HCT116 (cell line): ENCODE data around the gene KERA. TPM values are rescaled to one million over a fixed set of nuclear protein-coding genes. Genes with fewer than 3 reads are reported as not detected.

Experiments used
- ATAC-seq: fragments of 200-7000 bp; cut with Tn5 transposase; 2 replicates; pipeline ENCODE4 v1.9.1; 2020; ENCODE audit warnings: mild to moderate bottlenecking, moderate library complexity
- Bru-seq: library from RNA; stranded (reverse); fragments of 400-500 nt; gene quantifications from one replicate; lab custom pipeline; 2021; lab: Mats Ljungman, UMichigan
- BruChase-seq, 2 experiments: library from RNA; stranded (reverse); fragments of 400-500 nt; gene quantifications; one replicate each; lab custom pipeline; 2021; lab: Mats Ljungman, UMichigan
- BruUV-seq: library from RNA; stranded (reverse); fragments of 400-500 nt; replicated peaks from 2 replicates; lab custom pipeline; 2021; lab: Mats Ljungman, UMichigan
- CTCF ChIA-PET: fragments of 300-600 bp; sonication (Branson Sonifier 250); formaldehyde crosslinking; loops from one replicate; lab custom pipeline; 2021; ENCODE audit warnings: antibody characterized with exemption; lab: Charles Lee
- POLR2A ChIA-PET: fragments of 300-600, 350-600 bp; sonication (Branson Sonifier 250); formaldehyde crosslinking; loops from one replicate; lab custom pipeline; 2021; ENCODE audit warnings: antibody characterized with exemption; lab: Charles Lee
- RAD21 ChIA-PET, 2 experiments: fragments of 300-600 bp; sonication (Branson Sonifier 250); formaldehyde crosslinking; loops; one replicate each; lab custom pipeline; 2023; ENCODE audit warnings: low total read pairs in 2 of 2; ENCODE audit not compliant: uncharacterized antibody in 2 of 2, unreplicated experiment in 2 of 2, low non-redundant PET in 1 of 2; lab: Charles Lee
- DNase-seq: peaks from one replicate; pipeline ENCODE4 v3.0.0-alpha.2; 2010; ENCODE audit warnings: low read depth, low spot score
- H2AFZ ChIP-seq: fragments of 200-600 bp; shearing (Covaris generic), sonication (generic); 2 replicates; pipeline ENCODE4 v1.6.1; 2017; ENCODE audit warnings: low read depth, mixed run types, mixed read lengths, antibody characterized with exemption, low read length; ENCODE audit not compliant: poor library complexity, severe bottlenecking
- H3K27ac ChIP-seq: 2 replicates; pipeline ENCODE4 v1.5.1; 2012; ENCODE audit warnings: low read depth, low read length
- H3K27me3 ChIP-seq: fragments of 200-600 bp; sonication (generic); 2 replicates; pipeline ENCODE4 v1.6.1; 2016; ENCODE audit warnings: mixed run types, low read length, mixed read lengths; ENCODE audit not compliant: insufficient read depth
- H3K36me3 ChIP-seq, 2 experiments: fragments of 200-500 bp in 1 of 2; fragments of 200-600 bp in 1 of 2; sonication (Bioruptor generic) in 1 of 2; sonication (generic) in 1 of 2; 2 replicates each; pipeline versions ENCODE4 v1.5.1 to v1.6.1; 2014 to 2016; ENCODE audit warnings: low read length in 2 of 2, inconsistent platforms in 1 of 2, mixed read lengths in 1 of 2, mixed run types in 1 of 2; ENCODE audit not compliant: insufficient read depth in 2 of 2, control insufficient read depth in 1 of 2
- H3K4me1 ChIP-seq, 2 experiments: fragments of 200-600 bp in 1 of 2; sonication (generic) in 1 of 2; 2 replicates each; pipeline versions ENCODE4 v1.5.1 to v1.6.1; 2012 to 2017; ENCODE audit warnings: low read length in 2 of 2, inconsistent platforms in 1 of 2, mild to moderate bottlenecking in 1 of 2, mixed read lengths in 1 of 2, mixed run types in 1 of 2, moderate library complexity in 1 of 2; ENCODE audit not compliant: insufficient read depth in 2 of 2, control insufficient read depth in 1 of 2
- H3K4me2 ChIP-seq: fragments of 200-600 bp; sonication (generic); 2 replicates; pipeline ENCODE4 v1.6.1; 2017; ENCODE audit warnings: mixed run types, low read length, mixed read lengths
- H3K4me3 ChIP-seq, 2 experiments: fragments of 200-600 bp in 1 of 2; sonication (generic) in 1 of 2; replicated peaks in 1 of 2; 2 replicates each; pipeline ENCODE4 v1.5.1; 2011 to 2016; ENCODE audit warnings: low read length in 2 of 2, control low read depth in 1 of 2, low read depth in 1 of 2, mild to moderate bottlenecking in 1 of 2, mixed read lengths in 1 of 2, mixed run types in 1 of 2
- H3K79me2 ChIP-seq: fragments of 200-600 bp; sonication (generic); 2 replicates; pipeline ENCODE4 v1.6.1; 2017; ENCODE audit warnings: mild to moderate bottlenecking, mixed run types, low read length, moderate library complexity, mixed read lengths; ENCODE audit not compliant: insufficient read depth
- H3K9ac ChIP-seq: fragments of 200-600 bp; sonication (generic); 2 replicates; pipeline ENCODE4 v1.6.1; 2016; ENCODE audit warnings: low read length, mixed read lengths
- H3K9me2 ChIP-seq: fragments of 200-600 bp; sonication (generic), shearing (Covaris generic); 2 replicates; pipeline ENCODE4 v1.6.1; 2017; ENCODE audit warnings: mixed run types, mild to moderate bottlenecking, moderate library complexity; ENCODE audit not compliant: insufficient read depth
- H3K9me3 ChIP-seq, 2 experiments: fragments of 200-500 bp in 1 of 2; fragments of 200-600 bp in 1 of 2; sonication (Bioruptor generic) in 1 of 2; sonication (generic) in 1 of 2; 2 replicates each; pipeline ENCODE4 v1.6.1; 2014 to 2017; ENCODE audit warnings: low read length in 2 of 2, mixed read lengths in 2 of 2, inconsistent platforms in 1 of 2, low read depth in 1 of 2, mild to moderate bottlenecking in 1 of 2, mixed run types in 1 of 2, moderate library complexity in 1 of 2; ENCODE audit not compliant: control insufficient read depth in 1 of 2, insufficient read depth in 1 of 2
- H4K20me1 ChIP-seq: fragments of 200-600 bp; sonication (generic), shearing (Covaris generic); 2 replicates; pipeline ENCODE4 v1.6.1; 2017; ENCODE audit warnings: mixed run types, mild to moderate bottlenecking, moderate library complexity; ENCODE audit not compliant: insufficient read depth
- ATF3 ChIP-seq: IDR thresholded peaks from 2 replicates; pipeline ENCODE4 v1.6.1; 2012
- EGR1 ChIP-seq: IDR thresholded peaks from 2 replicates; pipeline ENCODE4 v1.6.1; 2012; ENCODE audit warnings: low read depth
- ELF1 ChIP-seq: IDR thresholded peaks from 2 replicates; pipeline ENCODE4 v1.6.1; 2012; ENCODE audit warnings: low read depth, borderline replicate concordance
- POLR2A ChIP-seq: IDR thresholded peaks from 2 replicates; pipeline ENCODE4 v1.7.0; 2011; ENCODE audit warnings: borderline replicate concordance; ENCODE audit not compliant: insufficient read depth, insufficient read length; ENCODE audit errors: extremely low read depth
- POLR2AphosphoS5 ChIP-seq: IDR thresholded peaks from 2 replicates; pipeline ENCODE4 v1.6.1; 2011; ENCODE audit warnings: mild to moderate bottlenecking, low read depth, low read length, moderate library complexity
- REST ChIP-seq: IDR thresholded peaks from 2 replicates; pipeline ENCODE4 v1.6.1; 2012; ENCODE audit warnings: low read depth
- SP1 ChIP-seq: IDR thresholded peaks from 2 replicates; pipeline ENCODE4 v1.6.1; 2012; ENCODE audit warnings: low read depth
- SRF ChIP-seq: IDR thresholded peaks from 2 replicates; pipeline ENCODE4 v1.6.1; 2012; ENCODE audit warnings: low read depth
- TCF7L2 ChIP-seq: IDR thresholded peaks from 2 replicates; pipeline ENCODE4 v1.7.0; 2011; ENCODE audit warnings: borderline replicate concordance, inconsistent platforms; ENCODE audit not compliant: insufficient read depth, insufficient read length; ENCODE audit errors: extremely low read depth
- ZBTB33 ChIP-seq: IDR thresholded peaks from 2 replicates; pipeline ENCODE4 v1.6.1; 2011; ENCODE audit warnings: mild to moderate bottlenecking, low read length, moderate library complexity; ENCODE audit not compliant: insufficient replicate concordance; ENCODE audit errors: extremely low read depth
- intact Hi-C: fragments of 100-400 bp; cut with micrococcal nuclease; formaldehyde crosslinking; loops from 2 replicates; pipeline ENCODE4 v1.10.0; 2022
- long read RNA-seq: library from polyadenylated mRNA; unstranded; transcript quantifications from one replicate; pipeline ENCODE4 v2.0.0, GENCODE V29; 2021; ENCODE audit not compliant: unreplicated experiment
- polyA plus RNA-seq: library from polyadenylated mRNA; unstranded; fragments of >200 nt; gene quantifications from 2 replicates; pipeline ENCODE4 v1.2.1, GENCODE V29; 2012; ENCODE audit warnings: missing spikeins
- total RNA-seq: library from RNA; stranded (reverse); gene quantifications from one replicate; pipeline ENCODE4 v1.2.1, GENCODE V29; 2021; ENCODE audit not compliant: unreplicated experiment

Gene KERA
- total RNA-seq (not detected), Bru-seq, nascent RNA (not detected), BruChase-seq, experiment 1, labeled RNA remaining after a 6-hour chase (not detected), BruChase-seq, experiment 2, labeled RNA remaining after a 2-hour chase (not detected)
- polyA plus RNA-seq, result not detected in 2 replicates
- long read RNA-seq, result 0 reads

- Histone ChIP-seq H3K4me3 (no peak within 1 kb of the TSS), H3K27ac (no peak within 1 kb of the TSS), H3K9ac (no peak within 1 kb of the TSS), H4K20me1 (no peaks in the 10 kb centered on the region), H3K27me3 (no peaks in the 10 kb centered on the region), H3K4me2 (no peak within 1 kb of the TSS), H3K9me2 (0 out of 2 replicates have a peak, but pooled peaks cover 3% of the 10 kb centered on the region), H3K36me3 (no peaks in the 10 kb centered on the region), H3K4me1 (no peaks in the 10 kb centered on the region), H2AFZ (no peak within 1 kb of the TSS), H3K79me2 (no peaks in the 10 kb centered on the region), H3K9me3 (no peaks in the 10 kb centered on the region)
- no peak for ATAC-seq
- no peak for TF ChIP-seq ELF1
- no peak for TF ChIP-seq REST
- no peak for TF ChIP-seq SRF
- no peak for TF ChIP-seq POLR2A
- no peak for TF ChIP-seq SP1
- TF ChIP-seq POLR2AphosphoS5, result no peak
- TF ChIP-seq ZBTB33, result no peak
- TF ChIP-seq ATF3, result no peak
- TF ChIP-seq EGR1, result no peak
- TF ChIP-seq TCF7L2, result no peak
- intact Hi-C loops, result no loop called here
- no TSS peak for BruUV-seq
- DNase-seq, result no peak
- ChIA-PET RAD21 (no interaction called here), CTCF (no interaction called here), POLR2A (no interaction called here)
These were observed at the start of gene KERA for GRCh38 chr12:91057368-91058165. Gene KERA, minus strand, starts transcription at chr12:91058024. Its CDS starts 1,743 bp downstream, at chr12:91056281.
